HG03045 (cell line): Measurements from ENCODE around the gene ZC3H8.
"Not testable (repeated sequence)": the region's sequence is repeated elsewhere in the genome, so short reads cannot be mapped to it uniquely, and the experiment has no call there.

Experiments used
- ATAC-seq: cut with Tn5 transposase; IDR thresholded peaks from one replicate; pipeline ENCODE4 v1.9.1; 2021; ENCODE audit warnings: mild to moderate bottlenecking, moderate library complexity; ENCODE audit not compliant: unreplicated experiment

The ZC3H8 gene

GRCh38 chr2:112254466-112255240 is at the start of gene ZC3H8:
Gene ZC3H8 (minus strand): TSS chr2:112255042. CDS start chr2:112254981, 61 bp downstream.
- peak; percentile 95 for ATAC-seq

- no peak for ATAC-seq
These were observed 49.6 kb upstream of the ZC3H8 start for GRCh38 chr2:112304298-112304941.

- no peak for ATAC-seq
These were observed 47.1 kb upstream of the ZC3H8 start for GRCh38 chr2:112301973-112302372.

DNA sequence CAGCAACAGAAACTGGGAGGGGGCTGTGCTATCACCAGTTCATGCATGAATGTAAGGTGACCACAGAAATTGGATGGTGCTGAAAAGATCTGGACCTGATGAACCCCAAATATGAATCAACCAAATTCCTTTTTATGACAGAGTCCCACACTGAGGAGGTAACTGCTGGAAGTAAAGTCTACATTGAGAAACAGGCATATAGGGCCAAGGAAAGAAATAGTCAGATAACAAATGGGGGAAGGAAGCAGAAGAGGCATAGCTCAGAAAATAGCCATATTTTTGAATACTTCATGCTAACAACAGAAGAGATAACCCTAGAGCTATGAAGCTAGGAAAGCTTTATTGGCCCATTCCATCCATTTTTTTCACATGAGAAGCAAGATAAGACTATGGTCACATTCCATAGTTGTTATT is 46.3 kb upstream of the ZC3H8 start:
- ATAC-seq: no peak

DNA sequence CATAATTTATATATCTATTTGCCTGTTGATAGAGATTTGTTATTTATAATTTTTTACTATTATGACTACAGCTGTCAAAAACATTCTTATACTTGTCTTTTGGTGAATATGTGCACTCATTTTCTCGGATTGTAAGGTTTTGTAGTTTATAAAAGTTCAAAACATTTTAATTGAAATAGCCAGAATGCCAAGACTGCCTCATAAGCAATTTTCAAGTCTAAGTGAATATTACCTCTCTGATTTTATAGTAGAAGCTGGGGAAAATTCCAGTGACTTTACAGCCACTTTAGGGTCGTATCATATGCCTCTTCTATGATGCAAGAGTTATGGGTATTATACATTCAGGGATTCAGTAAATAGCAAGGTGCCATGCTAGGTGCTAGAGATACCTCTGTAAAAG is 41.6 kb upstream of the ZC3H8 start:
- no peak for ATAC-seq

- ATAC-seq: no peak
These were observed 40.7 kb upstream of the ZC3H8 start for GRCh38 chr2:112295407-112296078.

- ATAC-seq: no peak
These were observed 39.0 kb upstream of the ZC3H8 start for GRCh38 chr2:112293636-112294401.

DNA sequence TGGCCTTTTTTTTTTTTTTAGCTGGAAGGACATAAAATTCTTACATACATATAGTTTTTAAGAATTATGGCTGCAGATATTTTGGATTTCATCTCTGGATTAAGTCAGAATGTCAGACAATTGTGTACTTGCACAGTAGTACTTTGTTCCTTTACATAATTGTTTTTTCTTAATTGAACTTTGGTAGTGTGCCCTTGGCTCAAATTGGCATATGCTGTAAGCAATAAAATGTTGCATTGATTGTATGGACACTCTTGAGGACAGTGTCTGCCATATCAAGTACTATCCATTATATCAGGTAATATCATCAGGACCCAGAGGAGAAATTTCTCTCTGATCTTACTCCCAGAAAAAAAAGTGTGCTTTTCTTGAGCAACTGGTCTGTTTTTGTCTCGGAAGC is 35.8 kb upstream of the ZC3H8 start:
- ATAC-seq: no peak

GRCh38 chr2:112290088-112290487 is 35.2 kb upstream of the ZC3H8 start:
- ATAC-seq: no peak

DNA sequence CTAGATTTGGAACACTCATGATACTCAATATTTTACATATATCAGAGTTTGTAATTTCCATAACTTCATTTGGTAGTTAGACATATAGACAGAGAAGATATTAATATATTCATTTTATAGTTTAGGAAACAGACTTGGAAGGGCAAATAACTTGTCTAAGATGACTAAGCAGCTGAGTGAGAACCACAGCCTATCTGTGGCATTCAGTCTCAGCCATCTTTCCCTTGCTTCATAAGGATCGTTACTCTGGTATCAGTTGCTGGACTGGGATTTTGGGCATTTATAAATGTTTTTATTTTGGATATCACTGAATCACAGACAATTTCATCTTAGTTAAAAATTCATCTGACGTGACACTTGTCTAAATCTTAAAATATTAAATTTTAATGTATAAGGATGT is 28.7 kb upstream of the ZC3H8 start:
- ATAC-seq: not testable (repeated sequence)

GRCh38 chr2:112282066-112282465 is 27.2 kb upstream of the ZC3H8 start:
- ATAC-seq: not testable (repeated sequence)

GRCh38 chr2:112277596-112278220 is 22.9 kb upstream of the ZC3H8 start:
- no peak for ATAC-seq

GRCh38 chr2:112276954-112277353 is 22.1 kb upstream of the ZC3H8 start:
- ATAC-seq: no peak

DNA sequence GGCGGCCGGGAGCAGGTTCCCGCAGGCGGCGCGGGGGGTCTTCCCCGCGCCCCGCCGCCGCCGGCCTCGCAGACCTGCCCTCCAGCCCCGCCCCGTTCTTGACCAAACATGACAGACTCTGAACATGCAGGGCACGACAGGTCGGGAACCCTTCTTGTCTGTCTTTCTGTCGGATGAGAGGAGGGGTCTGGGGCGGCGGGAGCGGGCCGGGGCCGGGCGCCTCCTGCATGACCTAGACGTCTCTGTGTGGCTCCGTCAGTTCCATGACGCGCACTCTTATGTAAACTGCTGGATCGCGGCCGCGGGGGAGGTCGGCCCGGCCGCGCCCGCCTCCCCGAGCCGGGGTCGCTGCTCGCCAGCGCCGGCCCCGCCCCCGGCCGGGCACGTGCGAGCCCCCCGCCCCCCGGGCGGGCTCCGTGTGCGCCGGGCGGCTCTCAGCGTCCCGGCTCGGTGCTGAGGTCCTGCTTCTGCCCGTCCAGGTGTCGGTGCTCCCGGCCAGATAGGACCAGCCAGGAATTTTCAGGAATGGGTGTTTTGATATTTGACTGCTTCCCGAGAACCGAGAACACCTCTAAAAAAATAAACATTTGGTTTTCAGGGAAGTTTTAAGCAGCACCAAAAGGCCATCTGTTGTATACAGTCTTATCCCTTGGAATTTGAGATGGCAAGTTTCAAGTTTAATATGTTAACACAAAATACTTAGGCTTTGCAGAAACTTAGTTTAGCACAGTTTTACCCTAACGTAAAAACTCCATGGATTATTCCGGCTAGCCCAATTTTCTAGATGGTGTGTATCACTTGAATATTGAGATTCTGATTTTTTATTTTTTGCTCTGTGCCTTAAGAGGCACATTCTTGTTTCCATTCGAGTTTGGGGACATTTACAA is 21.3 kb upstream of the ZC3H8 start:
- peak; percentile 54 for ATAC-seq

DNA sequence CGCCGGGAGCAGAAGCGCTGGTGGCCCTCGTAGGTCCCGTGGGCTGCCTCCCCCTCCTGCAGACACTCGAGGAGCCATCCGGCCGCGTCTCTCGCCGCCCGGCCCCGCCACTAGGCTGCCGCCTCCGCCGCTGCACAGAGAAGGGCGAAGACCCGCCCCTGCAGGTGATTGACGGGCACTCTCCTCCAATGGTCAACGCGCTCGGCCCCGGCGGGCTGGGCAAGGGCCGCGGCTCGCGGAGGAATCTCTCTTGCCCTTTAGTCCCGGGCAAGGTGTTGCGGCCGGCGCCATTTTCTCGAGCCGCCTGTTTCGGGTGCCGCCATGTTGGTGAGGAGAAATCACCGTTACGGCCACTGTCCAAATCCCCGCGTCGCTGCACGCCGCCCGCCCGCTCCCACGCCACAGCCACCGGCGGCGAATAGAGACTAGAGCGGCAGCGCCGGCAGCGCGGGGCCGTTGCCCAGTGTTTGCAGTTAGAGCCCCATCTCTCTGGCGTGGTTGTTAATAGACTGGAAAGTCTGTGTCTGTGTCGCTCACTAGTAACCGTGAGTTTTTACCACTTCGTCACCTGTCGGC is 20.6 kb upstream of the ZC3H8 start, which contains the start of gene ZC3H6:
ZC3H6 (plus strand) TSS at position 287 of the 576 bp plus-strand sequence. CDS start 398 bp downstream, outside the sequence.
- ATAC-seq: peak; percentile 96

DNA sequence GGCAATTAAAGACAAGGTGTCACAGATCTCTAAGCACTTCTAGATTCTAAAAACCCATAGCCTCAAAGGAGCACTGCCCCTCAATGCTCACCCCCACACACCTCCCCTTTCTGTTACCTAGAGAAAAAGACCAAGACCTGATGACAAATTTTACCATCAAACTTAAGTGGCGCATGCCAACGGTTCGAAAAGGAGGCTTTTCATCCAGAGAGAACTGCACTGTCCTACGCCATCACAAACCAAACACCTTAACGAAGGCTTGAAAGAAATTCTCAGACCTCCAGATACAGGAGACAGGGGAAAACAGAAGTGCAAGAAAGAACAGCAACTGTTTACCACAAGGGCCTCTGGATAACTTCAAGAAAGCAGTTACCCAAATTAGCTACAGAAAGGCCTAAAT is 18.5 kb upstream of the ZC3H8 start:
- no peak for ATAC-seq

DNA sequence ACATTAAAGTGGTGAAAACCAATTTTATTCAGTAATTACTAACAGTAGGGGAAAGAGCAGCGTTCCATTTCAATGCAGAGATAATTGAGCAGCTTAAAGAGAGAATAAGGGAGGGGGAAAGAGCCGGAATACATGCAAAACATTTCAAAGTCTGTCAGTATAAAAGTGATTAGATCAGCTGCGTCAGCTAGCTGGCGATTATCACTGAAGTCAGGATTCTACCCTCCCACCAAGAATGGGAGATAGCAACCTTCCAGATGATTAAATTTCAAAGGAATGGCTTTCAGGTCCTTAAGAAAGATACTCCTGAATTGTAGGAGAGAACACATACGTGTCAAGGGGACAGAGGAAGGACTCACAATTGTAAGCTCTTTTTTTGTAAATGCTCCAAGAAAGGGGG is 17.8 kb upstream of the ZC3H8 start:
- no peak for ATAC-seq

- no peak for ATAC-seq
These were observed 13.7 kb upstream of the ZC3H8 start for GRCh38 chr2:112268547-112268946.

DNA sequence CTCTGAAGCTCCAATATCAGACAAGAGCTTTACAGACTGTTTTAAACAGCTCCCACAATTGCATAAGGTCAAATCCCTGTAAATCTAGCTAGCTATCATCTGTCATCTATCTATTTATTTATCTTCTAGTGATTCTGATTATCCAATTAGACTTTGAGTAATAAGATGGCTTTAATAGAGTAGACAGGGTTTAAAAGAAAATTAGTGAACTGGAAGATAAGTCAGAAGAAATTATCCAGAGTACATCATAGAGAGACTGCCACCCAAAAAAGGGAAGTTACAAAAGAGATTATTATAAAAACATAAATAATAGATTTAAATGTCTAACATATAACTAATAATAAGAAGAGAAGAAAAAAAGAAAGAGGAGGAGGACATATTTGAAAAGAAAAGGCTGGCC is 8.0 kb upstream of the ZC3H8 start:
- no peak for ATAC-seq
